ENCODE results near the gene MKI67. TPM values are rescaled to one million over a fixed set of nuclear protein-coding genes. Genes with fewer than 3 reads are reported as not detected.

Gene MKI67
- total and polyA plus RNA-seq, 2 of the 13 experiments (the other 11 are each of a cell fraction or from before 2014, with no cell fraction given) = 6.7 to 22.9 TPM

DNA sequence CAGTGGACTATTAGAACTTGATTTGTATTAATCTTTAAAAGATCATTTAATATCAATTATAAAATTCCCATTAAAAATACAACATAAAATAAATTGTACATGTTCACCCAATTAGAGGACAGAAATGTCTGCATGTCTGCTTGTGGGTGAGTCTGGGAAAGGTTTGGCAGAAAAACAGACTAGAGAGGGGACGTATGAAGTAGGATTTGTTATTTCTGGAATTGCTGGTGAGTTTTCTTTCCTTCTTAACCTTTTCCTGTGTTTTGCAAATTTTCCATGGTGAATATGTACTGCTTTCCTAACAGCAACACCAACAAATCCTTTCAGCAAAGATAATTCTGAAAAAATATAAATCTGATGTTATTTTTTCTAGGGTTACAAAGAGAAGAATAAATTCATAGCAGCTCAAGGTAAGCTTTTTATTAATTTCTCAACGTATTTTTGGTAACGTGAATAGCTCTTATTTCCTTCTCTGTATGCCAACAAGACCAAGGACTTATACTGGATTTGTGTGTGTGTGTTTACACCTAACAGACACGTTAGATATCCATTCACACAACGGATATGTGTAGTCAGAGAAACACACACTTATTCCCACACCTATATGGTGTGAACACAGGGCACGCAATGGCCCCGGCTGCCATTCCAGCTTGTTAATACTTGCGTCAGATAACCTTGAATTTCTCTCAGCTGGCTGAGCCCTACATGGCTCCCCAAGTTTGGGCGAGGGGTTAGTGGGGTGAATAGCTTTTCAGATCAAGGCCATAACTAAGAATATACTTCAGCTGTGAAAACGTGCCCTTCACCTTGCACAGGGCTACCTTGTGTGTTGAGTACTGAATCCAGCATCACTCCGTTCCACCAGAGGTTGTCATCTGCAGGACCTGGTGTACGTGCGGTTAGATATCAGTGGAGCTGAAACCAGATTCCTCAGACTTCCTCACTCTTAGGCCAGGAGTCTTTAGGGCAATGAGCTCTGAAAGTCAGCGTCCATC is 64.6 kb downstream of the MKI67 start:
- FAIRE-seq = no peak
- no peaks in the 10 kb centered on the region for H3K36me3 ChIP-seq (replicated peaks in 1 of 2; ENCODE audit: control insufficient read depth in 1 of 2, insufficient read depth in 2 of 2, low read length in 2 of 2)

More for the DNA sequence above, 64.6 kb downstream of the MKI67 start:
- ATAC-seq (no peak), DNase-seq (ENCODE audit: low spot score) (no peak)
- no peak overlapping the region for H2AFZ ChIP-seq (ENCODE audit: low read length)
- H3K27me3 ChIP-seq (ENCODE audit: control insufficient read depth in 1 of 2, insufficient read depth in 2 of 2, low read length in 2 of 2) = peaks cover 3 to 45% of the 10 kb centered on the region in 2 experiments; a peak in 3 of 5 replicates
- no peaks in the 10 kb centered on the region for H3K4me1 ChIP-seq (ENCODE audit: insufficient read depth, low read length)
- no peak overlapping the region for H3K4me2 ChIP-seq (ENCODE audit: low read depth, low read length)
- in situ Hi-C loops (cut with HindIII; ENCODE audit: extremely low pct_ligation_motif_present, low pct_unique_long_range_greater_than_20kb) = loop anchor here (10.0 kb wide), 1 partner anchor 347 kb away; no protein-coding TSS in a partner anchor
- no peaks in the 10 kb centered on the region for H3K79me2 ChIP-seq (ENCODE audit: insufficient read depth, low read length)
- no peaks in the 10 kb centered on the region for H4K20me1 ChIP-seq (ENCODE audit: insufficient read depth, low read length)
- no TSS peak for BruUV-seq (replicated peaks)
- TF ChIP-seq MYC (CRISPR knock-in tag; IDR thresholded peaks at IDR 0.05; ENCODE audit: borderline replicate concordance) (no peak), ZNF343 (CRISPR knock-in tag; IDR thresholded peaks at IDR 0.05) (no peak), ZBTB3 (CRISPR knock-in tag; IDR thresholded peaks at IDR 0.05; ENCODE audit: borderline replicate concordance, low read depth) (no peak), NFKBIZ (CRISPR knock-in tag; IDR thresholded peaks at IDR 0.05) (no peak), BORCS8-MEF2B (CRISPR knock-in tag; IDR thresholded peaks at IDR 0.05) (no peak), ZMAT5 (CRISPR knock-in tag; IDR thresholded peaks at IDR 0.05; ENCODE audit: borderline replicate concordance, low read depth) (no peak), KDM5A (IDR thresholded peaks at IDR 0.05; ENCODE audit: borderline replicate concordance, low read length) (no peak), ZSCAN22 (CRISPR knock-in tag; IDR thresholded peaks at IDR 0.05) (no peak)
- TF ChIP-seq, protein P1, sequence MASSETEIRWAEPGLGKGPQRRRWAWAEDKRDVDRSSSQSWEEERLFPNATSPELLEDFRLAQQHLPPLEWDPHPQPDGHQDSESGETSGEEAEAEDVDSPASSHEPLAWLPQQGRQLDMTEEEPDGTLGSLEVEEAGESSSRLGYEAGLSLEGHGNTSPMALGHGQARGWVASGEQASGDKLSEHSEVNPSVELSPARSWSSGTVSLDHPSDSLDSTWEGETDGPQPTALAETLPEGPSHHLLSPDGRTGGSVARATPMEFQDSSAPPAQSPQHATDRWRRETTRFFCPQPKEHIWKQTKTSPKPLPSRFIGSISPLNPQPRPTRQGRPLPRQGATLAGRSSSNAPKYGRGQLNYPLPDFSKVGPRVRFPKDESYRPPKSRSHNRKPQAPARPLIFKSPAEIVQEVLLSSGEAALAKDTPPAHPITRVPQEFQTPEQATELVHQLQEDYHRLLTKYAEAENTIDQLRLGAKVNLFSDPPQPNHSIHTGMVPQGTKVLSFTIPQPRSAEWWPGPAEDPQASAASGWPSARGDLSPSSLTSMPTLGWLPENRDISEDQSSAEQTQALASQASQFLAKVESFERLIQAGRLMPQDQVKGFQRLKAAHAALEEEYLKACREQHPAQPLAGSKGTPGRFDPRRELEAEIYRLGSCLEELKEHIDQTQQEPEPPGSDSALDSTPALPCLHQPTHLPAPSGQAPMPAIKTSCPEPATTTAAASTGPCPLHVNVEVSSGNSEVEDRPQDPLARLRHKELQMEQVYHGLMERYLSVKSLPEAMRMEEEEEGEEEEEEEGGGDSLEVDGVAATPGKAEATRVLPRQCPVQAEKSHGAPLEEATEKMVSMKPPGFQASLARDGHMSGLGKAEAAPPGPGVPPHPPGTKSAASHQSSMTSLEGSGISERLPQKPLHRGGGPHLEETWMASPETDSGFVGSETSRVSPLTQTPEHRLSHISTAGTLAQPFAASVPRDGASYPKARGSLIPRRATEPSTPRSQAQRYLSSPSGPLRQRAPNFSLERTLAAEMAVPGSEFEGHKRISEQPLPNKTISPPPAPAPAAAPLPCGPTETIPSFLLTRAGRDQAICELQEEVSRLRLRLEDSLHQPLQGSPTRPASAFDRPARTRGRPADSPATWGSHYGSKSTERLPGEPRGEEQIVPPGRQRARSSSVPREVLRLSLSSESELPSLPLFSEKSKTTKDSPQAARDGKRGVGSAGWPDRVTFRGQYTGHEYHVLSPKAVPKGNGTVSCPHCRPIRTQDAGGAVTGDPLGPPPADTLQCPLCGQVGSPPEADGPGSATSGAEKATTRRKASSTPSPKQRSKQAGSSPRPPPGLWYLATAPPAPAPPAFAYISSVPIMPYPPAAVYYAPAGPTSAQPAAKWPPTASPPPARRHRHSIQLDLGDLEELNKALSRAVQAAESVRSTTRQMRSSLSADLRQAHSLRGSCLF (CRISPR knock-in tag; IDR thresholded peaks at IDR 0.05; ENCODE audit: borderline replicate concordance) = no peak
- 20% methylated on average over 11 of the region's 14 CpGs for WGBS (ENCODE audit: low lambda C conversion rate)
- no peak overlapping the region for H3K27ac ChIP-seq (ENCODE audit: extremely low read length, insufficient read depth, low read length)
- no peak overlapping the region for H3K4me3 ChIP-seq (replicated peaks in 1 of 3; ENCODE audit: insufficient read depth in 1 of 3, low read depth in 2 of 3, low read length in 3 of 3)
- POLR2A ChIA-PET = no interaction called here
- CTCF ChIA-PET (ENCODE audit: low intra/inter-chr PET ratio, low total read pairs) = no interaction called here
- no peak overlapping the region for H3K9ac ChIP-seq (ENCODE audit: insufficient read depth, low read depth, low read length)
- no peaks in the 10 kb centered on the region for H3K9me3 ChIP-seq (ENCODE audit: low read length)
- intact Hi-C loops (cut with micrococcal nuclease; ENCODE audit: unreplicated experiment) = no loop called here
